Liver (tissue), 9 donors: Measurements from ENCODE around the gene RAB28. TPM values are rescaled to one million over a fixed set of nuclear protein-coding genes. Genes with fewer than 3 reads are reported as not detected.

Experiments used
- DNase-seq: peaks from one replicate; pipeline ENCODE4 v3.0.0-alpha.2; 2017; ENCODE audit warnings: low spot score
- H3K27ac ChIP-seq, 2 donors: one replicate each; pipeline ENCODE4 v1.7.0; 2013; ENCODE audit warnings: inconsistent platforms in 2 of 2, low read length in 2 of 2, control low read depth in 1 of 2, low read depth in 1 of 2, mild to moderate bottlenecking in 1 of 2
- H3K27me3 ChIP-seq, 4 donors: one replicate each; pipeline versions ENCODE4 v1.6.1 to v1.7.0; 2013; ENCODE audit warnings: low read length in 3 of 4, inconsistent platforms in 1 of 4, mild to moderate bottlenecking in 1 of 4, moderate library complexity in 1 of 4; ENCODE audit not compliant: control insufficient read depth in 4 of 4, insufficient read depth in 4 of 4
- H3K36me3 ChIP-seq, 4 donors: one replicate each; pipeline versions ENCODE4 v1.6.1 to v1.7.0; 2013; ENCODE audit warnings: low read length in 3 of 4, mild to moderate bottlenecking in 3 of 4, low read depth in 1 of 4, moderate library complexity in 1 of 4; ENCODE audit not compliant: control insufficient read depth in 4 of 4, insufficient read depth in 3 of 4
- H3K4me1 ChIP-seq, 4 donors: one replicate each; pipeline versions ENCODE4 v1.6.1 to v1.7.0; 2013; ENCODE audit warnings: low read length in 3 of 4, mild to moderate bottlenecking in 3 of 4, moderate library complexity in 1 of 4; ENCODE audit not compliant: control insufficient read depth in 4 of 4, insufficient read depth in 4 of 4
- H3K4me3 ChIP-seq, 3 donors: one replicate each; pipeline versions ENCODE4 v1.6.1 to v1.7.0; 2013; ENCODE audit warnings: low read length in 3 of 3, control low read depth in 1 of 3, low read depth in 1 of 3, mild to moderate bottlenecking in 1 of 3
- H3K9ac ChIP-seq, 2 donors: one replicate each; pipeline ENCODE4 v1.7.0; 2013; ENCODE audit warnings: low read length in 2 of 2, mild to moderate bottlenecking in 2 of 2, moderate library complexity in 2 of 2, control low read depth in 1 of 2, low read depth in 1 of 2
- H3K9me3 ChIP-seq, 4 donors: one replicate each; pipeline versions ENCODE4 v1.6.1 to v1.7.0; 2013; ENCODE audit warnings: low read length in 3 of 4; ENCODE audit not compliant: control insufficient read depth in 4 of 4
- ATF3 ChIP-seq: IDR thresholded peaks from 2 replicates; pipeline ENCODE4 v1.6.1; 2016; ENCODE audit warnings: antibody characterized with exemption
- CTCF ChIP-seq: fragments of 150-350 bp; IDR thresholded peaks from 2 replicates; pipeline ENCODE4 v1.5.1; 2017; ENCODE audit warnings: improper control_type of control experiment, low read depth, low read length; ENCODE audit not compliant: missing input control
- EGR1 ChIP-seq, 2 donors: IDR thresholded peaks; 2 replicates each; pipeline ENCODE4 v1.6.1; 2016 to 2018; ENCODE audit warnings: antibody characterized with exemption in 2 of 2, low read depth in 2 of 2
- FOXA2 ChIP-seq: IDR thresholded peaks from 2 replicates; pipeline ENCODE4 v1.6.1; 2016; ENCODE audit warnings: antibody characterized with exemption
- GABPA ChIP-seq, 2 donors: IDR thresholded peaks in 1 of 2; conservative IDR thresholded peaks in 1 of 2; 2 replicates each; pipeline ENCODE4 v1.6.1; 2016; ENCODE audit warnings: antibody characterized with exemption in 2 of 2, mild to moderate bottlenecking in 1 of 2, moderate library complexity in 1 of 2
- HNF4G ChIP-seq: IDR thresholded peaks from 2 replicates; pipeline ENCODE4 v1.6.1; 2016; ENCODE audit warnings: antibody characterized with exemption
- JUND ChIP-seq, 2 donors: IDR thresholded peaks; 2 replicates each; pipeline ENCODE4 v1.6.1; 2016; ENCODE audit warnings: antibody characterized with exemption in 2 of 2
- MAX ChIP-seq: IDR thresholded peaks from 2 replicates; pipeline ENCODE4 v1.6.1; 2016; ENCODE audit warnings: antibody characterized with exemption
- NR2F2 ChIP-seq: IDR thresholded peaks from 2 replicates; pipeline ENCODE4 v1.6.1; 2016; ENCODE audit warnings: antibody characterized with exemption
- RAD21 ChIP-seq, 2 donors: IDR thresholded peaks; 2 replicates each; pipeline ENCODE4 v1.6.1; 2016; ENCODE audit warnings: antibody characterized with exemption in 2 of 2, mild to moderate bottlenecking in 2 of 2
- REST ChIP-seq: IDR thresholded peaks from 2 replicates; pipeline ENCODE4 v1.6.1; 2016; ENCODE audit warnings: antibody characterized with exemption, mild to moderate bottlenecking
- RXRA ChIP-seq, 2 donors: IDR thresholded peaks; 2 replicates each; pipeline ENCODE4 v1.6.1; 2017 to 2018; ENCODE audit warnings: antibody characterized with exemption in 2 of 2, mild to moderate bottlenecking in 1 of 2
- TAF1 ChIP-seq: conservative IDR thresholded peaks from 2 replicates; pipeline ENCODE4 v1.6.1; 2016; ENCODE audit warnings: antibody characterized with exemption, mild to moderate bottlenecking
- YY1 ChIP-seq: IDR thresholded peaks from 2 replicates; pipeline ENCODE4 v1.6.1; 2016; ENCODE audit warnings: antibody characterized with exemption, mild to moderate bottlenecking
- WGBS: extraction: QIAGEN DNeasy Blood & Tissue Kit; methylation state at CpG from one replicate; pipeline ENCODE4 v1.1.7; 2013; 5-methylcytosine and 5-hydroxymethylcytosine counted together
- polyA plus RNA-seq, 2 donors: library from polyadenylated mRNA; stranded (reverse) in 1 of 2; unstranded in 1 of 2; fragments of 200-250 nt in 1 of 2; fragments of >200 nt in 1 of 2; fragmentation: Nextera tagmentation in 1 of 2; extraction: Ambion mirVana in 1 of 2; gene quantifications; one replicate each; pipeline versions ENCODE4 v1.2.1 to v1.2.3, GENCODE V29; 2013 to 2015
- total RNA-seq, 2 donors: library from RNA; depleted of rRNA; stranded (reverse); fragments of >200 nt; gene quantifications; one replicate each; pipeline ENCODE4 v1.2.3, GENCODE V29; 2014
- donor health status: healthy.
- donor health status: healthy.
- donor health status: healthy.
- donor health status: healthy.
- donor health status: healthy.

Gene RAB28
- total and polyA plus RNA-seq, 4 donors: 3.9 to 7.7 (median 6.8) TPM

GRCh38 chr4:13367244-13367643 lies 116.9 kb downstream of the RAB28 start (continued):
- TF ChIP-seq CTCF: no peak
- no peak for TF ChIP-seq GABPA (IDR thresholded peaks at IDR 0.05 in 1 of 2, conservative IDR thresholded peaks at IDR 0.05 in 1 of 2)
- TF ChIP-seq RXRA (IDR thresholded peaks at IDR 0.05): no peak
- TF ChIP-seq ATF3: no peak

- H3K4me3 ChIP-seq: no peak overlapping the region
- no peaks in the 10 kb centered on the region for H3K27me3 ChIP-seq
- WGBS: 91% methylated on average over 3 of the region's 3 CpGs
- H3K27ac ChIP-seq: no peak overlapping the region
- H3K36me3 ChIP-seq: peaks cover 0 to 3% (median 0%) of the 10 kb centered on the region in 4 donors
- H3K9ac ChIP-seq: no peak overlapping the region
- H3K4me1 ChIP-seq: no peaks in the 10 kb centered on the region
- H3K9me3 ChIP-seq: no peaks in the 10 kb centered on the region
- TF ChIP-seq HNF4G: no peak
- no peak for TF ChIP-seq MAX
- TF ChIP-seq REST: no peak
- TF ChIP-seq JUND (IDR thresholded peaks at IDR 0.05): no peak
- no peak for TF ChIP-seq YY1
- TF ChIP-seq EGR1 (IDR thresholded peaks at IDR 0.05; ENCODE audit: low read depth in 2 of 2): no peak
- TF ChIP-seq FOXA2: no peak
- no peak for TF ChIP-seq RAD21 (IDR thresholded peaks at IDR 0.05)
- no peak for TF ChIP-seq RXRA (IDR thresholded peaks at IDR 0.05)
- no peak for DNase-seq
Observed at GRCh38 chr4:13365195-13365594, 118.9 kb downstream of the RAB28 start.

- no peak for DNase-seq
- H3K9me3 ChIP-seq: no peaks in the 10 kb centered on the region
- 98% methylated on average over 6 of the region's 6 CpGs for WGBS
- no peaks in the 10 kb centered on the region for H3K4me1 ChIP-seq
- H3K9ac ChIP-seq: no peak overlapping the region
- H3K36me3 ChIP-seq: peaks cover 0 to 3% (median 0%) of the 10 kb centered on the region in 4 donors
- H3K27me3 ChIP-seq: no peaks in the 10 kb centered on the region
- H3K4me3 ChIP-seq: no peak overlapping the region
- H3K27ac ChIP-seq: no peak overlapping the region
- no peak for TF ChIP-seq RXRA (IDR thresholded peaks at IDR 0.05)
- no peak for TF ChIP-seq ATF3
- TF ChIP-seq FOXA2: no peak
- TF ChIP-seq EGR1 (IDR thresholded peaks at IDR 0.05; ENCODE audit: low read depth in 2 of 2): no peak
- no peak for TF ChIP-seq MAX
- no peak for TF ChIP-seq HNF4G
- no peak for TF ChIP-seq NR2F2
- no peak for TF ChIP-seq JUND (IDR thresholded peaks at IDR 0.05)
- no peak for TF ChIP-seq TAF1
- no peak for TF ChIP-seq CTCF
- TF ChIP-seq REST: no peak
Observed at GRCh38 chr4:13364653-13365052, 119.5 kb downstream of the RAB28 start.
